GM12873 (cell line): ENCODE results near the gene SLC2A6.

Experiments
- TF ChIP-seq, protein P1 (sequence below): IDR thresholded peaks from 2 replicates; pipeline ENCODE4 v1.5.1; 2012; ENCODE audit warnings: low read depth, mild to moderate bottlenecking, moderate library complexity, low read length, control low read depth; ENCODE audit not compliant: insufficient read depth; ENCODE audit errors: missing control alignments

SLC2A6 gene

DNA sequence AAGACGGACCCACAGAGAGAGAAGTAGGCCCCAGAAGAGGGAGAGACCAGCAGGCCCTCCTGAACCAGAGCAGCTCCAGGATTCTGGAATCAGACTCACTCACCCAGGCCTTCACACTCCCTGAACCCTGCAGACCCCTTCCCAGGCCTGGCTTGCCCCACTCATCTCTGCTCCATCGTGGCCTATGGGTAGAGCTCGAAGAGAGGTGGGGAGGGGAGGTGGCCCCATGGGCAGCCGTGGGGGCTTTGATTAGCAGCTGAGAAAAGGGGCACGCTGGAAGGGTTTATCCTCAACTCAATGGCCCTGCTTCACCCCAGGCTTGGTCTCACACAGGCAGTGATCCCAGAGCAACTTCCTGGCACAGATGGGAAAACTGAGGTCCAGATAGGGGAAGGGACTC lies 45.2 kb upstream of the SLC2A6 start:
- TF ChIP-seq, protein P1, sequence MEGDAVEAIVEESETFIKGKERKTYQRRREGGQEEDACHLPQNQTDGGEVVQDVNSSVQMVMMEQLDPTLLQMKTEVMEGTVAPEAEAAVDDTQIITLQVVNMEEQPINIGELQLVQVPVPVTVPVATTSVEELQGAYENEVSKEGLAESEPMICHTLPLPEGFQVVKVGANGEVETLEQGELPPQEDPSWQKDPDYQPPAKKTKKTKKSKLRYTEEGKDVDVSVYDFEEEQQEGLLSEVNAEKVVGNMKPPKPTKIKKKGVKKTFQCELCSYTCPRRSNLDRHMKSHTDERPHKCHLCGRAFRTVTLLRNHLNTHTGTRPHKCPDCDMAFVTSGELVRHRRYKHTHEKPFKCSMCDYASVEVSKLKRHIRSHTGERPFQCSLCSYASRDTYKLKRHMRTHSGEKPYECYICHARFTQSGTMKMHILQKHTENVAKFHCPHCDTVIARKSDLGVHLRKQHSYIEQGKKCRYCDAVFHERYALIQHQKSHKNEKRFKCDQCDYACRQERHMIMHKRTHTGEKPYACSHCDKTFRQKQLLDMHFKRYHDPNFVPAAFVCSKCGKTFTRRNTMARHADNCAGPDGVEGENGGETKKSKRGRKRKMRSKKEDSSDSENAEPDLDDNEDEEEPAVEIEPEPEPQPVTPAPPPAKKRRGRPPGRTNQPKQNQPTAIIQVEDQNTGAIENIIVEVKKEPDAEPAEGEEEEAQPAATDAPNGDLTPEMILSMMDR = no peak

DNA sequence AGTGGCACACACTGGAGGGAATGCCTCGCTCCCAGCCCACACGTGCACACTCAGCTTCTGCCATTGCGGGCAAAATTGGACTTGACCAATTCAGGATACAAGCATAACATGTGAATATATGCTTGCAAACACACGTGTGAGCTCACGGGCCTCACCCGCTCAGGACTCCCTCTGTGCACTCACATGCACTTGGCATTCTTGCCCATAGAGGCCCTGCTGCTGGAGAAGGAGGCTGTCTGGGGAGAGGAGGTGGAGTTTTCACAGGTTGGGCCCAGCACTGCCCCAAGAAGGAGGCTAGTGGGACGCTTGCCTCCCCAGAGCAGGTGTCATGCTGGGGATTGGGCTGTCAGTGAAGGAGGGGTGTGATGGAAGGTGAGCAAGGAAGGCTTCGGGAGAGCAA lies 44.2 kb upstream of the SLC2A6 start:
- TF ChIP-seq, protein P1 = no peak

DNA sequence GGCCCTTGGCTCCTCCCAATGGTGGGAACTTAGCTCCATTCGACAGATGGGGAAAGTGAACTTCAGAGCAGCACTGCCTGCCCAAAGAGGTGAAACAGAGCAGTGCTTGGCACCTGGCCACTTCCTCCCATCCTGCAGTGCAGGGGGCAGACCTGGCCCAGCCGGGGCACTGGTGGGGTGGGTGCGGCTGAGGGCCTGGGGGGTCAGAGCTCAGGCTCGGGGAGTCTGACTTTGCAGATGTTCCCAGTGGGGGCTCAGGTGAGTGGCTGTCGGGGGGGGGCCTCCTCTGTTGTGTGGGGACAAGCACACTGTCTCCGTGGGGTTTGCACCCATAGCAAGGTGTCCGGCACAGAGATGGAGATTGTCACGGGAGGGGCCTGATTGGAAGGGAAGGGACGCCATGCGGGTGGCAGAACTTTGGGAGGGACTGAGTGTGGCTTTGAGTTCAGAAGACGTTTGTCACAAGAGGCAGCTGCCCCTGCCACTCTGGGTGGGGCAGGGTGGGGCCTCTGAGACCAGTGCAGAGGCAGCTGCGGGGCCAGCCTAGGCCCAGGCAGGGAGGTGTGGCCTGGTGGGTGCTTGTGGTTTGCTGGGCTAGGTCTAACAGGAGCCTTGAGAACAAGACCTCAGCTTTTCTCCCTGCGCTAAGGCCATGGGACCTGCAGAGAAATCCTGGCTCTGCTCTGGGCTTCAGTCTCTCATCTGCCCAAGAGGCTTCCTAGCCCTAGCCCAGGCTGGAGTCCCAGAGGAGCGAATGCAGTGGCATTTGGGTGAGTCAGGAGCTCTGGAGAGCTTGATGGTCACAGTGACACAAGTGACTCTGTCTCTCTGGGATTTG lies 43.4 kb upstream of the SLC2A6 start:
- TF ChIP-seq, protein P1 = no peak

DNA sequence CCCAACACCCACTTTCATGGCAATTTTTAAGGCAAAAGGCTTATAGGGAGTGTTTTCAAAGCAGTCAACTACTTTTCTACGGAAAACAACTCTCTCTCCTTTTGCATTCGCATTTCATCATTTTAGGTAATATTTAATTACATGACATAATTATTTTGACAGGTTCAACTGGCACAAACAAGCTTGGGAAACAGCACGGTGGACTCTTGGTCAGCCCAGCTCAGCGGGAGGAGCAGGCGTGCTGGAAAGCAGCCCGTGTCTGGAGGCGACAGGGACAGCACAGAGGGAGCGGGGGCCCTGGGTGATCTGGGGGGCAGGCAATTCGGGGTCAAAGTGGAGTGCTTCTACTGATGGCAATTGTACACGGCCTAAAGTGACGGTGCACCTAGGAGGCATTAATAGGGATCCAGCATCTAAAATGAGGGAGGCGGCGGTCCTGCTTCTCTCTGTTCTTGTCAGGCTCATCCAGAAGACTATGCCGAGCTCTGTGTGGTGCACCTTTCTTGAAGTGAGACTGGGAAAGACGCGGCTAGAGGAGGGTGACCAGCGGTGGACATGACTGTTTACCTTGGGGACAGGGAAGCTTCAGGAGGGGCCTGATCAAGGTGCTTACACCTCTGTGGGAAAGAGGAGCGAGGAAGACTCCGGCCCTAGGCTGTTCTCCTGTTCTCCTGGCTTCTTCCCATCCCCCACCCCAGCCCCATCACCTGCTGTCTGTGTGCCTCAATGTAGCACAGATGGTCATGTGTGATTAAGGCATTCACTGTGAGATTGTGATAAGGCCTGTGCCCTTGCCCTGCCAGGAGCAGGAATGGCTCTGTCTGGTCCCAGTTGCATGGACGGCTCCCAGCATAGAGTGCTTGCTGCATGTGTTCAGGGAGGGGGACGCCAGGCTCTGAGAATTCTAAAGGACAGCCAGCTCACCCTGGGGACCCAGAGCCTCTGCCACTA lies 42.5 kb upstream of the SLC2A6 start:
- TF ChIP-seq, protein P1 = no peak

DNA sequence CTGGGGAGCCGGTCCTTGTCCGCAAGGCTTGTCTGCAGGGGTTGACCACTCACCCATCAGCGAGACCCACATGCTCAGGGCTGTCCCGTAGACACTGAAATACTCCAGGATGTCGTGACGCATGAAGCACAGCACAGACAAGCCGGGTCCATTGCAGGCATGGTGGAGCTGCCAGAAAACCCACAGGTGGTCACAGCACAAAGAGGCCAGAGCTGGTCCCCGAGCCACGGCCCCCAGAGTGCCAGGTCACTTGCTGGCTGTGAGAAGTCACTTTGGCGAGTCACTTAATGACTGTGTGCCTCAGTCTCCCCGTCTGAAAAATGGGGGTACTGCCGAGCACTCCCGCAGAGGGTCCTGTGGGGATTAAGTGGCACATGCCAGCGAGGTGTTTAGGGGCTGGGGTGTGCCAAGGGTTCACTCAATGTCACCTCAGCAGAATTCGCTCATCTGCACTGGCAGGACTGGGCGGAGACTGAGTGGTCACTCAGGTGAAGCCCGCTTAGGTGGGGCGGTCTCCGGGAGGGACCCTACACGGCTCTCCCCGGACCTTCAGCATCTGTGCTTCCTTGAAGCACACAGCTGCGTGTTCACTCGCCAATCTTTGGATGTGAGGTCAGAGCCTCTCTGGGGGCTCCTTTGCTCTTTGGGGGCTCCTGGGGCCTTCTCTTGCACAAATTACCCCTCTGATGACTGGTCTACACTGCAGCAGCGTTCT lies 41.4 kb upstream of the SLC2A6 start:
- TF ChIP-seq, protein P1 = no peak

DNA sequence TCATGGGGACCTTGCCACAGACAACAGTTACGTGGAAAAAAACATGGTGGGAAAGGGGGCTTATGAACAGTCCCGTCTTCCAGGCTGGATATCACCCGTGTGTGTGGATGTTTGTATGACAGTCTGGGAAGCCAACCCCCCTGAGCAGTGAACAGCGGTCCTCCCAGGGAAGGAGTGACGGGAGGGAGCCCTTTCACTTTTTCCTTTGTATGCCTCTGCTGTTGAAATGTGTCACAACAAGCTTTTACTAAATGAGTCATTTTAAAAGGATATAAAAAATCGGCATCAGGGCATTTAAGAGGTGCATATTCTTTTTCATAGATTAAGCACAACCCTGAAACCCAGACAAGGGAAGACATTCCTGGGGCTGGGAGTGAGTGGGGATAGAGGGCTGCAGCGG lies 40.8 kb upstream of the SLC2A6 start:
- TF ChIP-seq, protein P1 = no peak
